Muscle layer of colon (tissue), 2 donors: Measurements from ENCODE around the gene GPAT3.
"Not testable (repeated sequence)": the region's sequence is repeated elsewhere in the genome, so short reads cannot be mapped to it uniquely, and the experiment has no call there.

Source experiments
- H3K27ac ChIP-seq: one replicate; pipeline ENCODE4 v1.7.0; 2013; ENCODE audit warnings: low read depth, mild to moderate bottlenecking, low read length, moderate library complexity
- H3K27me3 ChIP-seq, 2 donors: one replicate each; pipeline ENCODE4 v1.7.0; 2013; ENCODE audit warnings: low read length in 2 of 2, mild to moderate bottlenecking in 2 of 2; ENCODE audit not compliant: insufficient read depth in 2 of 2, control insufficient read depth in 1 of 2
- H3K36me3 ChIP-seq: one replicate; pipeline ENCODE4 v1.7.0; 2013; ENCODE audit warnings: mild to moderate bottlenecking, low read length; ENCODE audit not compliant: insufficient read depth
- H3K4me1 ChIP-seq: one replicate; pipeline ENCODE4 v1.7.0; 2013; ENCODE audit warnings: mild to moderate bottlenecking, low read length; ENCODE audit not compliant: insufficient read depth
- H3K4me3 ChIP-seq, 2 donors: one replicate each; pipeline ENCODE4 v1.7.0; 2013; ENCODE audit warnings: low read length in 2 of 2, low read depth in 1 of 2, mild to moderate bottlenecking in 1 of 2, moderate library complexity in 1 of 2
- H3K9ac ChIP-seq: one replicate; pipeline ENCODE4 v1.7.0; 2013; ENCODE audit warnings: low read length
- H3K9me3 ChIP-seq: one replicate; pipeline ENCODE4 v1.7.0; 2013; ENCODE audit warnings: mild to moderate bottlenecking, low read length
- donor health status: abdominal sarcoma.
- donor health status: Adenocarcinoma of cecum.

The GPAT3 gene

DNA sequence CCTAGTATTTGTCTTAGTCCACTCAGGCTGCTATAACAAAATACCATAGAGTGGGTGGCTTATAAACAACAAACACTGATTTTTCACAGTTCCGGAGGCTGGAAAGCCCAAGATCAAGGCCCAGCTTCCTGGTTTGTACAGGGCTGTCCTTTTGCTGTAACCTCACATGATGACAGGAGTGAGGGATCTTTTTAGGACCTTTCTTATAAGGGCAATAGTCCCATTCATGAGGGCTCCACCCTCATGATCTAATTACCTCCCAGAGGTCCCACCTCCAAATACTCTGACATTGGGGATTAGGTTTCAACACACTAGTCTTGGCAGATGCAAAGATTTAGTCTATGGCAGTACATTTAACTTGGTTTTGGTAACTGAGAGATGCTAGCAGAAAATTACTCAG, 20.9 kb downstream of the GPAT3 start:
- H3K9me3 ChIP-seq = no peaks in the 10 kb centered on the region
- H3K27me3 ChIP-seq = no peaks in the 10 kb centered on the region
- no peak overlapping the region for H3K27ac ChIP-seq
- H3K9ac ChIP-seq = no peak overlapping the region
- H3K36me3 ChIP-seq = no peaks in the 10 kb centered on the region
- no peak overlapping the region for H3K4me3 ChIP-seq
- H3K4me1 ChIP-seq = peaks cover 10% of the 10 kb centered on the region

DNA sequence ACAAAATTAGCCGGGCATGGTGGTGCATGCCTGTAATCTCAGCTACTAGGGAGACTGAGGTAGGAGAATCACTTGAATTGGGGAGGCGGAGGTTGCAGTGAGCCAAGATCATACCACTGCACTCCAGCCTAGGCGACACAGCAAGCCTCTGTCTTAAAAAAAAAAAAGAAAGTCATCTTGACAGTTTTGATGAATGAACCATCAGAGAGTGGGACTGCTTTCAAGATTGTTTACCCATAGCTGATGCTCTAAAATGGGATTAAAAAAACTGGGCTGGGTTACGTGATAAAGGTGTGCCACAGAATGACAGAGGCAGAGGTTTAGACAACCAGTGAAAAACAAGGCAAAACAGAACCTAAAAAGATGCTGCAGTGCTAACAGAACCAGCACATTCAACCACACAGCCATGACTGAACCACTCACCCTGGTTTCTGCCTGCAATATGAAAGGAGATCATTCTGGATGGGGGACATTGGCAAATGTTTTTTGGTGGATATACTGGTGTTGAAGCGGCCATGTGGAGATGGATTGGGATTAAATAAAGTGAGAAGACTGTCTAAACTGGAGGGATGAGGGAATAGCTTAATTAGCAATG, 22.2 kb downstream of the GPAT3 start:
- H3K9ac ChIP-seq = no peak overlapping the region
- peaks cover 10% of the 10 kb centered on the region for H3K4me1 ChIP-seq
- H3K27ac ChIP-seq = no peak overlapping the region
- H3K9me3 ChIP-seq = no peaks in the 10 kb centered on the region
- H3K36me3 ChIP-seq = no peaks in the 10 kb centered on the region
- H3K27me3 ChIP-seq = no peaks in the 10 kb centered on the region
- no peak overlapping the region for H3K4me3 ChIP-seq

- Histone ChIP-seq H3K36me3 (no peaks in the 10 kb centered on the region), H3K27ac (no peak overlapping the region), H3K9me3 (no peaks in the 10 kb centered on the region), H3K9ac (no peak overlapping the region), H3K4me3 (no peak overlapping the region), H3K27me3 (no peaks in the 10 kb centered on the region), H3K4me1 (peaks cover 10% of the 10 kb centered on the region)
Observed at GRCh38 chr4:83558680-83559079, 22.8 kb downstream of the GPAT3 start.

- H3K9me3 ChIP-seq = no peaks in the 10 kb centered on the region
- no peaks in the 10 kb centered on the region for H3K36me3 ChIP-seq
- H3K27ac ChIP-seq = no peak overlapping the region
- H3K9ac ChIP-seq = no peak overlapping the region
- peaks cover 10% of the 10 kb centered on the region for H3K4me1 ChIP-seq
- no peak overlapping the region for H3K4me3 ChIP-seq
- H3K27me3 ChIP-seq = no peaks in the 10 kb centered on the region
Observed at GRCh38 chr4:83560523-83560922, 24.6 kb downstream of the GPAT3 start.

DNA sequence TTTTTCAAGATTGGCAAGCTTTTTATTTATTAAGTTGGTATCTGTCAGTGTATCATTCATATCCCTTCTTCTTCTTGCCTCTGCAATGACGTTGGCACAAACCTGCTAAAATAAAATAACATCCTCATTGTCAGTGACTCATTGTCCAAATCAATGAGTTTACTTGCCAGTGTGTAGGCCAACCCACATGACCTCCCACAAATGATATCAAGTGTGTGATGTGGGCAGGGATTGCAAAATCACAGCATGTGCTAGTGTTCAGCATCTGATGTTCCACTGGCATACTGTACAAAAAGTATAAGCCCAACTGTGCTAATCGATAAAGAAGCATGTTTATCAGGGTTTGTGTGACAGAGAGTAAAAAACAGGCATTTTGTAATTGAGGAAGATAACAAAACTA, 25.5 kb downstream of the GPAT3 start:
- Histone ChIP-seq H3K4me3 (no peak overlapping the region), H3K4me1 (peaks cover 10% of the 10 kb centered on the region), H3K36me3 (no peaks in the 10 kb centered on the region), H3K9ac (no peak overlapping the region), H3K27ac (no peak overlapping the region), H3K27me3 (no peaks in the 10 kb centered on the region), H3K9me3 (no peaks in the 10 kb centered on the region)

DNA sequence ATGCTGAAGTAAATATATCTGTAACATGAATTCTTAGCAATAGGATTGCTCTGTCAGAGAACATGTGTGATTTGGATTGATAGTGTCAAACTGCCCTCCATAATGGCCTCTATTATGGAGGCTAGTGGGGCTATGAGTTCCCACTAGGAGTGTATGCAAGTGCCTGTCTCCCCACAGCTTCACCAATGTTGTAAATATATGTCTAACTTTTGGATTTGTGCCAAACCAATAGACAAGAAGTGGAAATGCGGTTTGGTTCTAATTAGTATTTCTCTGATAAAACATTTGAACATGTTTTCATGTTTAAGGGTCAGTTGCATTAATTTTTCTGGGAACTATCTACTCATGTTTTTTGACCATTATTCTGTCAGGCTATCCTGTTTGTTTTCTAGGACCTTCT, 28.1 kb downstream of the GPAT3 start:
- Histone ChIP-seq H3K27me3 (no peaks in the 10 kb centered on the region), H3K36me3 (no peaks in the 10 kb centered on the region), H3K4me3 (no peak overlapping the region), H3K4me1 (peaks cover 6% of the 10 kb centered on the region), H3K27ac (no peak overlapping the region), H3K9ac (no peak overlapping the region), H3K9me3 (no peaks in the 10 kb centered on the region)

- H3K4me3 ChIP-seq = no peak overlapping the region
- no peak overlapping the region for H3K27ac ChIP-seq
- no peak overlapping the region for H3K9ac ChIP-seq
- H3K9me3 ChIP-seq = no peaks in the 10 kb centered on the region
- H3K27me3 ChIP-seq = no peaks in the 10 kb centered on the region
- H3K4me1 ChIP-seq = no peaks in the 10 kb centered on the region
- H3K36me3 ChIP-seq = no peaks in the 10 kb centered on the region
Observed at GRCh38 chr4:83568062-83568461, 32.2 kb downstream of the GPAT3 start.

GRCh38 chr4:83569429-83569828, 33.5 kb downstream of the GPAT3 start:
- H3K27ac ChIP-seq = no peak overlapping the region
- no peaks in the 10 kb centered on the region for H3K9me3 ChIP-seq
- H3K9ac ChIP-seq = no peak overlapping the region
- no peaks in the 10 kb centered on the region for H3K27me3 ChIP-seq
- no peak overlapping the region for H3K4me3 ChIP-seq
- H3K36me3 ChIP-seq = no peaks in the 10 kb centered on the region
- no peaks in the 10 kb centered on the region for H3K4me1 ChIP-seq

- Histone ChIP-seq H3K9me3 (no peaks in the 10 kb centered on the region), H3K9ac (no peak overlapping the region), H3K4me3 (no peak overlapping the region), H3K36me3 (no peaks in the 10 kb centered on the region), H3K27me3 (no peaks in the 10 kb centered on the region), H3K27ac (no peak overlapping the region), H3K4me1 (no peaks in the 10 kb centered on the region)
Observed at GRCh38 chr4:83569987-83570386, 34.1 kb downstream of the GPAT3 start.

GRCh38 chr4:83572848-83573247, 36.9 kb downstream of the GPAT3 start:
- Histone ChIP-seq H3K9ac (no peak overlapping the region), H3K27ac (no peak overlapping the region), H3K9me3 (no peaks in the 10 kb centered on the region)

GRCh38 chr4:83574247-83574646, 38.3 kb downstream of the GPAT3 start:
- H3K9me3 ChIP-seq = no peaks in the 10 kb centered on the region
- H3K9ac ChIP-seq = no peak overlapping the region
- H3K27me3 ChIP-seq = no peaks in the 10 kb centered on the region
- H3K4me1 ChIP-seq = no peaks in the 10 kb centered on the region
- no peak overlapping the region for H3K4me3 ChIP-seq
- H3K27ac ChIP-seq = no peak overlapping the region
- no peaks in the 10 kb centered on the region for H3K36me3 ChIP-seq

More at GRCh38 chr4:83572848-83573247, 36.9 kb downstream of the GPAT3 start:
- Histone ChIP-seq H3K4me3 (no peak overlapping the region), H3K36me3 (no peaks in the 10 kb centered on the region), H3K4me1 (no peaks in the 10 kb centered on the region), H3K27me3 (no peaks in the 10 kb centered on the region)

- H3K36me3 ChIP-seq, H3K4me3 ChIP-seq, H3K9me3 ChIP-seq, H3K9ac ChIP-seq, H3K27ac ChIP-seq, H3K27me3 ChIP-seq, H3K4me1 ChIP-seq: not testable (repeated sequence)
Observed at GRCh38 chr4:83576237-83576636, 40.3 kb downstream of the GPAT3 start.
